ENCODE measurements around the gene MTMR1.

The MTMR1 gene

GRCh38 chrX:150768132-150768485 is 74.9 kb downstream of the MTMR1 start:
- no peak overlapping the region for H3K9ac ChIP-seq (ENCODE audit: low read length)

GRCh38 chrX:150768580-150769190 is 75.5 kb downstream of the MTMR1 start:
- Histone ChIP-seq H4K20me1 (ENCODE audit: low read depth, low read length) (no peaks in the 10 kb centered on the region), H3F3A (ENCODE audit: insufficient read depth) (no peaks in the 10 kb centered on the region), H3K79me2 (ENCODE audit: insufficient read depth, low read length) (no peaks in the 10 kb centered on the region), H3K9ac (ENCODE audit: low read length) (no peak overlapping the region), H3K4me3 (ENCODE audit: insufficient read depth, low read length, poor library complexity, severe bottlenecking) (no peak overlapping the region), H3K27me3 (ENCODE audit: low read length) (no peaks in the 10 kb centered on the region), H3K36me3 (ENCODE audit: low read length) (no peaks in the 10 kb centered on the region), H2AFZ (ENCODE audit: low read depth, low read length, severe bottlenecking) (no peak overlapping the region), H3K27ac (ENCODE audit: low read depth, low read length) (no peak overlapping the region), H3K4me2 (ENCODE audit: low read depth, low read length, poor library complexity, severe bottlenecking) (no peak overlapping the region), H3K9me3 (ENCODE audit: insufficient read depth, low read length) (no peaks in the 10 kb centered on the region), H3K9me2 (replicated peaks; ENCODE audit: insufficient read depth, low read length) (no peaks in the 10 kb centered on the region)
- TF ChIP-seq EZH2phosphoT487 (conservative IDR thresholded peaks at IDR 0.05; ENCODE audit: low read length) (no peak), CTCF (IDR thresholded peaks at IDR 0.05; ENCODE audit: insufficient read depth, low read length, poor library complexity, severe bottlenecking) (no peak)

More at GRCh38 chrX:150768132-150768485, 74.9 kb downstream of the MTMR1 start:
- no peak overlapping the region for H3K4me3 ChIP-seq (ENCODE audit: insufficient read depth, low read length, poor library complexity, severe bottlenecking)
- no peaks in the 10 kb centered on the region for H3F3A ChIP-seq (ENCODE audit: insufficient read depth)
- H3K27ac ChIP-seq (ENCODE audit: low read depth, low read length), result no peak overlapping the region
- no peaks in the 10 kb centered on the region for H3K9me2 ChIP-seq (replicated peaks; ENCODE audit: insufficient read depth, low read length)
- H3K4me2 ChIP-seq (ENCODE audit: low read depth, low read length, poor library complexity, severe bottlenecking), result no peak overlapping the region
- TF ChIP-seq CTCF (IDR thresholded peaks at IDR 0.05; ENCODE audit: insufficient read depth, low read length, poor library complexity, severe bottlenecking), result no peak
- TF ChIP-seq EZH2phosphoT487 (conservative IDR thresholded peaks at IDR 0.05; ENCODE audit: low read length), result no peak
- H2AFZ ChIP-seq (ENCODE audit: low read depth, low read length, severe bottlenecking), result no peak overlapping the region
- H3K36me3 ChIP-seq (ENCODE audit: low read length), result no peaks in the 10 kb centered on the region
- H4K20me1 ChIP-seq (ENCODE audit: low read depth, low read length), result no peaks in the 10 kb centered on the region
- H3K9me3 ChIP-seq (ENCODE audit: insufficient read depth, low read length), result no peaks in the 10 kb centered on the region
- H3K27me3 ChIP-seq (ENCODE audit: low read length), result no peaks in the 10 kb centered on the region
- no peaks in the 10 kb centered on the region for H3K79me2 ChIP-seq (ENCODE audit: insufficient read depth, low read length)

- Histone ChIP-seq H3K9me3 (ENCODE audit: insufficient read depth, low read length) (no peaks in the 10 kb centered on the region), H3K27me3 (ENCODE audit: low read length) (no peaks in the 10 kb centered on the region), H3K79me2 (ENCODE audit: insufficient read depth, low read length) (no peaks in the 10 kb centered on the region), H4K20me1 (ENCODE audit: low read depth, low read length) (no peaks in the 10 kb centered on the region), H3K9ac (ENCODE audit: low read length) (no peak overlapping the region), H3K27ac (ENCODE audit: low read depth, low read length) (no peak overlapping the region), H3K4me2 (ENCODE audit: low read depth, low read length, poor library complexity, severe bottlenecking) (no peak overlapping the region), H2AFZ (ENCODE audit: low read depth, low read length, severe bottlenecking) (no peak overlapping the region), H3K4me3 (ENCODE audit: insufficient read depth, low read length, poor library complexity, severe bottlenecking) (no peak overlapping the region), H3K36me3 (ENCODE audit: low read length) (no peaks in the 10 kb centered on the region), H3K9me2 (replicated peaks; ENCODE audit: insufficient read depth, low read length) (no peaks in the 10 kb centered on the region), H3F3A (ENCODE audit: insufficient read depth) (no peaks in the 10 kb centered on the region)
- no peak for TF ChIP-seq CTCF (IDR thresholded peaks at IDR 0.05; ENCODE audit: insufficient read depth, low read length, poor library complexity, severe bottlenecking)
Observed at GRCh38 chrX:150769408-150769807, 76.2 kb downstream of the MTMR1 start.
